Stromal cell of bone marrow (primary cell): ENCODE data around the gene ATP6V1F.

Source experiments
- DNase-seq: peaks from one replicate; pipeline ENCODE4 v3.0.0-alpha.2; 2012; ENCODE audit warnings: low read depth

ATP6V1F gene, protein sequence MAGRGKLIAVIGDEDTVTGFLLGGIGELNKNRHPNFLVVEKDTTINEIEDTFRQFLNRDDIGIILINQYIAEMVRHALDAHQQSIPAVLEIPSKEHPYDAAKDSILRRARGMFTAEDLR

GRCh38 chr7:128862571-128863432 lies at the start of gene ATP6V1F:
Gene ATP6V1F (plus strand): TSS chr7:128862856. CDS start chr7:128862905, 49 bp downstream.
- peak; percentile 92 for DNase-seq

DNA sequence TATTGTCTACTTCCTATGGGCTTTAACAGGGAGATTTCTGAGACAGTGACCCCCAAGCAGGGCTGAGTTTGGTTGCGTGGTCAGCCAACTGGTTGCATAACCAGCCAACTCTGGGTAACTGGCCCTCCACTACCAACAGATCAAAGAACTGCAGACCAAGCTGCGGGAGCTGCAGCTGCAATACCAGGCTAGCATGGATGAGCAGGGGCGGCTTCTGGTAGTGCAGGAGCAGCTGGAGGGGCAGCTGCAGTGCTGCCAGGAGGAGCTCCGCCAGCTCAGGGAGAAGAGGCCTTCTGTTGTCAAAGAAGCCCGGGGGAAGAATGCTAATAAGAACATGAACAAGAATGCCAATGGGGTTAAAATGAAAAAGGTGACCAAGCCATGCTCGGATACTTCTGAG lies 48.2 kb upstream of the ATP6V1F start:
- no peak for DNase-seq

DNA sequence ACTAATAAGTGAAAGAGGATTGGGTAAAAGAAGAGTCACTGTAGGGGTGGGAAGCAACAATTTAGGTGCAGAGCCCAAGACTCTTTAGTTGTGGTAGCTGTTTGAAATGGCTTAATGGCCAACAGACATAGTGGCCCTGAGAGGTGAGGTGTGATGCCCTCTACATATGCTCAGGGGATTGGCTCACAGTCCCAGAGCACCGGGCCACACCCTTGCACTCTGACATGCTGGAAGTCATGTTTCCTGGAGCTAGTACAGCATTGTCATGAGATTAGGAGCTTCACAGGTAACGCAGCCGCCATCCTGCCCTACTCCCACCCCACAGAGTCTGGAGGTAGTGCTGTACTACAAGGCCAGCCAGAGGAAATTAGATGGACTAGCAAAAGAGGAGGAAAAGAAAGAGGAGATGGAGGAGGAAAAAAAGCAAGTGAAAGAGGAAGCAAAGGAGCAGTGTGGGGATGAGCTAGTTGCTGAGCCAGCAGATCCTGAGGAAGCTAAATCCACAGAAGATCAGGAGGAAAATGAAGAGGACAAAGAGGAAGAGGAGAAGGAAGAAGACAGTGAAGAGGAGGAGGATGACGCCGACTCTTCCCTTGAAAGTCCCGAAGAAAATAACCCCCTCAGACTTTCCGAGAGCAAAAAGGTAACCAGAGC lies 47.2 kb upstream of the ATP6V1F start:
- no peak for DNase-seq

DNA sequence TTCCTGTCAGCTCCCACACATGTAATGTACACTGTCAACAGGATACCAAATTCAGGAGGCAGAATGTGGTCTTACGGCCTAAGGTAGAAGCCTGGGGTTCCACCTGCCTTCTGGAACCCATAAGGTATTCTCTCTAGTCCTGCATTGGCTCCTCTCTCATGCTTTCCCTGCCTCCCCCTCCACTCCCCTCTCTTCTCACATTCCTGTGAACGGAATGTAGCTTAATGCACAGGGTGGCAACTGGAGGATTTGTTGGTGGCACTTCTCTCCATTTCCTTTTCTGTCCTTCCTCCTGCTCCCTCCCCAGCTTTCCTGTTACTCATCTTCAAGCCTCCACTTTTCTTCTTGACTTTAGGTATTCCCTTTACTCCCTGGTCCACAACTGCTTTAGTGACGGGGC lies 44.0 kb upstream of the ATP6V1F start:
- no peak for DNase-seq

- DNase-seq: no peak
These were observed 40.9 kb upstream of the ATP6V1F start for GRCh38 chr7:128821724-128822123.

DNA sequence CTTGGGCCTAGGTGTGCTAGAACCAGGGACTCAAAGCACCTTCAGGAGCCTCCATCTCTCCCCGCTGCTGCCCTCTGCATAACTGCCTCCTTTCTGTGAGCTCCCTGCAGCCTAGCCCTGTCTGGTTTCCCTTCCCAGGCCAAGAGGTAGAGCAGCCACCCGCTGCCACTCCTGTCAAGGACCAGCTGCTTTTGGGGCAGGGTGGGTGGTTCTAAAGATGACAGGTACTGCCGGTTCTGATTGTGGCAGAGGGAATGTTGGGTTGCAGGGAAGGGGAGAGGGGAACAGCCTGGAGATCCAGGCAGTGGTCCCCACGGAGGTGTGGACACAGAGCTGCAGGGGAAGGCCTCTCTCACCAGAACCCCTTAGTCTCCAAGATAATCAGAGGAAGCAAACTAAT lies 36.1 kb upstream of the ATP6V1F start:
- DNase-seq: no peak

GRCh38 chr7:128826916-128827247 lies 35.8 kb upstream of the ATP6V1F start:
- DNase-seq: no peak

DNA sequence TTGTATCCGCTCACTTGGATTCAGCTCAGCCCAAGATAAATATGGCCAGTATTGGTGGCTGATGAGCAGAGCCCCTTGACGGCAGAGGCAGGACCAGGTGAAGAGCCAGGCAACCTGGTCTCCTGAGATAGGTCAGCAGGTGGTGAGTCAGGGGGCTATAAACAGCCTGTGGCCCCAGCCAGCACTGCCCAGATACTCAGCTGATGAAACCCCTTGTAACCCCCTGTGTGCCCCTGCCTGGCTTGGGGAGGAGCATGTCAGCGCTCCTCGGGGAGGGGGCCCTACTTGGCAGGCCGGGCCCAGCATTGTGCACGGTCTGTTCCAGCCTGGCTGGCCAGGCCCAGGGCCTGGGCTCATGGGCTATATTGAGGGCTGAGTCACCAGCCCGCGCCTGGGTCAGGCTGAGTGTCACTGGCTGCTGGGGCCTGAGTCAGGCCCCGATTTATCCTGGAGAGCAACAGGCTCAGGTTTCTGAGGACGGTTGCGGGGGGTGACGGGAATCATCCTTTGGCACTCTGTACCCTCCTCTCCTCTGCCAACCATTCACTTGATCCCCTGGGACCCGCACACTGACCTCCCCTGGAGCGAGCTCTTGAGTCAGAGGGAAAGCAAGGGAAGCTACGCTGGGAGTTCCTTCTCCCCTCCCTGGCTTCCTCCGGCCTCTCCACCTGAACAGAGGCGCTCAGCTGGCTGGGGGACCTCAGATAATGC lies 35.3 kb upstream of the ATP6V1F start:
- peak; percentile 85 for DNase-seq

DNA sequence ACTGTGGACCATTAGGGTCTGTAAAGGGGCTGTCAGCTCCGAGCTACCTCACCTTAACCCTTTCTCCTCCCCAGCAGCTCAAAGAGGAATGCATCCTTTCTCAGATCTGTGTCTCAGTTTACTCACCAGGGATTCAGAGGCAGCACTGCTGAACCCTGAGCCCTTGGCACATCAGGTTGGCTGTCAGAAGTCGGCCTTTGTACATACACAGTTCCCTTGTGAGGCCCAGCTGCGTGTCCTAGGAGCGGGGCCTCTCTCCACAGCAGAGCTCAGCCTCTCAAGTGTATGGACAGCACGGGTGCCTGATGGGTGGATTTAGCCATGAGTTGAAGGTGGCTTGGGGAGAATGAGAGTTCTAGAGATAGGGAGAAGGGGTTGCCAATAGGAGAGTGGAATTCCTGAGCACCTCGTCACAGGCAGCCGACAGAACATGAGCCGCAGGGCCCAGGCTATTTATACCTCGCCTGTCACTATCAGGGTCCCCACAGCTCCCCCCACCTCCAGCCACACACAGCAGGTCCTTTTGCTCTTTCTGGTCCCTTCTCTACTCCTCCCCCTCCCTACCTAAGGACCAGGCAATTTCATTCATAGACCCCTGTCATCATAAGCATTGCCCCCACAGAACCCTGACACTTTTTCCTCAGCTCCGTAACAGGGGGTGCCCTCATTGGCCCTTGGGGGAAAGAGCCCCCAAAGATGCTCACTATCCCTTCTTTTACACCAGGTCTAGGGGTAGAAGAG lies 34.5 kb upstream of the ATP6V1F start:
- DNase-seq: no peak

- DNase-seq: no peak
These were observed 33.1 kb upstream of the ATP6V1F start for GRCh38 chr7:128829391-128830166.

- peak; percentile 41 for DNase-seq
These were observed 32.2 kb upstream of the ATP6V1F start, which contains the start of gene FLNC for GRCh38 chr7:128830231-128831177. Gene FLNC (plus strand): TSS chr7:128830406. CDS start chr7:128830638, 232 bp downstream.

DNA sequence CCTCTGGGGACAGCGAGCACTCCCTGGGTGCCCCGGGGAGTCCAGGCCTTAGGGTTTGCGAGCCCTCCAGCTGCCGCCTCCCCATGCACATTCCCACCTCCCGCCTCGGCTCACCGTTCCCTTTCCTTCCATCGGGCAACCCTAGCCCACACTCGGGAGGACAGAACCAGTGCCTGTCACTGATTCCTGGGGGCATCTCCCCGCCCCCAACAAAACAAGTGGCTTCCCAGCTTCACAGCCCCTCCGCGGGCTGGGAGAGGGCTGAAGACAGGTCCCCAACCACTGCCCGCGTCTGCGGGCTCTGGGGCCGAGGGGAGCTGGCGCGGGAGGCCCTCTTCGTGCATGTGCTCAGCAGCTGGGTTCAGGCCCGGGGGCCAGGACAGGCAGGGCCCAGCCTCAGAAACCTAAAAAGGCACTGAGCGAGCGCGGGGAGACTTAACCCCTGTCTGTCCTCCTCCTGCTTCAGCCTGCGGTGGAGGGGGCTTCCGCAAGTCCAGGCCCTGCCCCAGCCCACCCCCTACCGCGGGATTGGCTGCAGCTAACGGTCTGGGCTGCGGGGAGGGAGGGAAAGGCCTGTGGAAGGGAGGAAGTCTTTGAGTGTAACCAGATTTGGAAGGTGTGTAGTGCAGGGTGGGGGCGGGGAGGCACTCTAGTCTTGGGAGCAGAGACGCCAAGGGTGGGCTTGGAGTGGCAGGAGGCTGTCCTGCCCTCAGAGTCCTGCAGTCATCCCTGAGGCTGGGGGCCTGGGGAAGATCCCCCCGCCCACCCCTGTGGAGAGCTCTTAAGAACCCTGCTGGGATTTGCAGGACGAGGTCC lies 31.3 kb upstream of the ATP6V1F start:
- no peak for DNase-seq

DNA sequence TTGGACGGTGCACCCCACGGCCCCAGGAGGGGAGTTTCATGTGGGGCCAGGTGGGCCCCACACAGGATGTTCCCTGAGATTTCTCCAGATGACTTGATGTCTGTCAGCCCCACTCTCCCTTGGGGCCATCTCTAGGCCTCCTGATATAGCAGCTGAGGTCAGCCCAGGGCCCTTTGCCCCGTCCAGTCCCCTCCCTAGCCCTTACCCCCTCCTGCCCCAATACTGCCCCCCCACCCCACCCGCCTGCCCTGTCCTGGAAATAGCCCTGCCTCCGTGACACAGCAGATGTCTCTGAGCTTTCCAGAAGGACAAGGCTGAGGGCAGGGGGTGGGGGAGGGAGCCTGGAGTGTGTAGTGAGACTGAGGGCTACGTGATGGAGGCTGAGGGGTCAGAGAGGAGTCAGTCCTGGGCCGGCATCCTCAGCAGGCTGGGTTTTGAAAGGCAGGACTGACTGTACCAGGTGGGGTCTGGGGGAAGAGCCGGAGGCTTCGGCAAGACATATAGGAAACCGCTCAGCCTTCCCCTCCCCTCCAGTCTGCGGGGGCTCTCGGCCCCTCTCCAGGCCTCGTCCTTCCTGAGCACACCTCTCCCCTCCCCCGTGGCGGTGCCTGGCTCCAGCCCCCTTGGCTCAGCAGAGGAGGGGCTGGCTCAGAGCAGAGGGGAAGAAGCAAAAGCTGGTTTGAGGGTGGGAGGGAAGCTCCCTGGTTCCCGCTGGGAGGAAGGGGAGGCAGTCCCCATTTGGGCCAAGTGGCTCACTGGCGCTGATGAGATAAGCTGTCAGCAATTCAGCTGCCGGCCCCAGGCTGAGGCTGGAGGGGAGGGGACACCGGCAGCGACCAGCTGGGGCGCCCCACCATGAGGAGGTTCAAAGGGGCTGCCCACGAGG lies 30.4 kb upstream of the ATP6V1F start:
- no peak for DNase-seq

DNA sequence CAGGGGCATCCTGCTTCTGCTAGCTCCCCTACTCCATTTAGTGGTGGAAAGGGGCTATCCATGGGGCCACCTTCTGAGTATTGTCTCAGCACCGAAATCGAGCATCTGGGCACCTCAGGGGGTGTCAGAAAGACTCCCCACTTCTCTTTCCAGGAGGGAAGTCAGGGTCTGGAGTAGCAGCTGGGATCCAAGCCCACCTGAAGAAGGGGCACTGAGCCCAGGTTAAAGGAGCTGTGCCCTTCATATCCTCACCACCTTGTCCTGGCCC lies 29.8 kb upstream of the ATP6V1F start:
- DNase-seq: no peak

DNA sequence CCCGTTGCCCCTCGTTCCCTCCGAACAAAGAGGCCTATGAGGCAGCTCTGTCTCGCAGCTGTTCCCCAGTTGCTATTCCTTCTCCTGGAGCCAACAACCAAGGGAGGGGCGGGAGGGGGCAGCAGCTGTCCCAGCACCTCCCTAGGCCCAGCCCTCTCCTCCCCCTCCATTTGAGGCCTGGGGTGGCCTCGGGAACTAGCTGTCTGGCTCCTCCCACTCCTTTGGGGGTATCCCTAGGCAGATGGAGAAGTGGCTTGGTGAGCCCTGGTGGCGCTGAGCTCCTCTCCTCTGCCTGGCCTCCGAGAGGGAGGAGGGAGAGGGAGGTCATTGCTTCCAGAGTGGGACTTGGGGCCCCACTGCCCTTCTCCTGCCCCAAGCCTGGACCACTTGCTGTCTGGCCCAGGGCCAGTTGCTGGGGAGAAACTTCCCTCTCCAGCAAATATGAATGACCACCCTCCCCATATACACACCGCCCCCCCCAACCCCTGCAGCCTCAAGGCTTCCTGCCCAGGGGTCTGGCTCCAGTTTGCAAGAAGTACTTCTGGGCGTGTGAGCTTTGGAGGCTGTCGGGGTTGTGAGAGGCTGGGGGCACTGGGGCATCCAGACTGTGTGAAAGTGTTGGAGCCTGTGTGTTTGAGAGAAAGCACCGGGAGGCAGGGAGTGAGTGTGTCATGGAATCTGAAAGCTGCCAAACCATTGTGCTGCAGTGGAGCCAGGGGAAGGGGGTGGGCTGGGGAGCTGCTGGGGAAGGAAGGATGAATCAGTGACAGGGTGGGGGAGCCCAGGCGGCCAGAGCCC lies 29.3 kb upstream of the ATP6V1F start:
- DNase-seq: peak; percentile 92

GRCh38 chr7:128833946-128834325 lies 28.7 kb upstream of the ATP6V1F start:
- DNase-seq: no peak

DNA sequence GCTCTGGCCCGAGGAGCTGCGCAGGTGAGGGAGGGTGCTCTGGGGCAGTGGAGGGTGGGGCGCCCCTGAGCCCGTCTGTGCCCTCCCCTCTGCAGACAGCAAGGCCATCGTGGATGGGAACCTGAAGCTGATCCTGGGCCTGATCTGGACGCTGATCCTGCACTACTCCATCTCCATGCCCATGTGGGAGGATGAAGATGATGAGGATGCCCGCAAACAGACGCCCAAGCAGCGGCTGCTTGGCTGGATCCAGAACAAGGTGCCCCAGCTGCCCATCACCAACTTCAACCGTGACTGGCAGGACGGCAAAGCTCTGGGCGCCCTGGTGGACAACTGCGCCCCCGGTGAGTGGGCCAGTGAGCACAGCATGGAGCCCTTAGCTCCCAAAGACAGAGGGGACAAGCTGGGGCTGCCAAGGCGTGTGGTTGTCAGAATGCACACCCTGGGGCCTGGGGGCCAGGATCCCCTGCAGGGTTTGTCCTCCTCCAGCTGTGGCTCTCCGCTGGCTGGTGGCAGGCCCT lies 27.4 kb upstream of the ATP6V1F start:
- DNase-seq: no peak
